NK-92 (cell line): ENCODE data around the gene KIF26A.

ENCODE experiments used
- DNase-seq: peaks from one replicate; lab custom pipeline; 2025; ENCODE audit not compliant: unreplicated experiment; lab: John Stamatoyannopoulos, UW

The KIF26A gene

DNA sequence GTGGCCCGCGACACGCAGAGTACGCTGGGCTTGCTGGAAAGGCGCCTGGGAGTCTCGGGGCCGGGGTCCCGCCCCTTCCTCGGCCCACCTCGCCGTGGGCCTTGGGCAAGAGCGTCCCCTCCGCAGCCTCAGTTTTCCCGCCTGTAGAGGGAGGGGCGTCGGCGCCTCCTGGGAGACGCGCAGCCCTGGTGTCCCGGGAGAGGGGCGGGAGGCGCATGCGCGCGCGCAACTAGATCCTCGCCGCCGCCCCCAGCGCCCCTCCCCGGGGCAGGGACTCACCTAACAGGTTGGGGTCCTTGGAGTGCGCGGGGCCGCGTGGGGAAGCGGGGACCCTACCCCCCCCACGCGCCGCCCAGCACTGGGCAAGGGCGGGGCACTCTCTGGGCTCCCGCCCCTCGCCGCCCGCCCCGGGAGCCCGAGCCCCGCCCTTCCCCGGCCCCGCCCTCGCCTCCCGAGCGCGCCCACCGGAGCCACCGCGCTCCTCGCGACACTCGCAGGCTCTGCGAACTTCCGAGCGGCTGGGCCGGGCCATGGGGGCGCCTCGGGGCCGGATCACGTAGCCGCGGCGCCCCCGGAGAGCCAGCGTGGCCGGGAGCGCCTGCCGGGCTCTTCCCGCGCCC lies at the start of gene KIF26A:
Gene KIF26A, plus strand, starts transcription at position 490 of the 620 bp plus-strand sequence. CDS start 136 bp downstream, outside the sequence.
- no peak for DNase-seq

DNA sequence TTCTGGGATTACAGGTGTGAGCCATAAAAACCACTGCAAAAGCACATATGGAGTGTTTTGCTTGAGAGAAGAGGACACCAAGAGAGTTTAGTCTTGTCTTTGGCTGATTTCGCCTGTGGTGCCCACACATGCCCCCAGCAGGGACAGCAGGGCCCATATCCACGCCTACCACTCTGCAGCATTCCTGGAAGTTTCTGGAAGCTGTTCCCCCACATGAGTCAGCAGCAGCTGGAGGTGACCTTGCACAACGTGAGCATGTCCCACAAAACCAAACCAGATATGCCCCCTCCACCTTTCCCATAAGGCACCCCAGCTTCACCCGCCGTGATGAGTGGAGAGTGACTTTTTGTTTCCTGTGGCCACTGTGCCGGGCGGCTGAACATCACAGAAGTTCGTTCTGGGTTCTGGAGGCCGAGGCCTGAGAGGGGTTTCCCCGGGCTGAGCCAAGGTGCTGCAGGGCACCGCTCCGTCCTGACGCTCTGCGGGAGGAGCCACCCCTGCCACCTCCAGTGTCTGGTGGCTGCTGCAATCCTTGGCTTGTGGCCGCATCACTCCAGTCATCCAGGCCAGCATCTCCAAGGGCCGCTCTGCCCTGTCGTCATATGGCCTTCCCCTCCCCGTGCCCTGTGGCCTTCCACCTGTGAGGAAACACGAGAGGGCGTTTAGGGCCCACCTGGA lies 48.2 kb upstream of the KIF26A start:
- DNase-seq = no peak

DNA sequence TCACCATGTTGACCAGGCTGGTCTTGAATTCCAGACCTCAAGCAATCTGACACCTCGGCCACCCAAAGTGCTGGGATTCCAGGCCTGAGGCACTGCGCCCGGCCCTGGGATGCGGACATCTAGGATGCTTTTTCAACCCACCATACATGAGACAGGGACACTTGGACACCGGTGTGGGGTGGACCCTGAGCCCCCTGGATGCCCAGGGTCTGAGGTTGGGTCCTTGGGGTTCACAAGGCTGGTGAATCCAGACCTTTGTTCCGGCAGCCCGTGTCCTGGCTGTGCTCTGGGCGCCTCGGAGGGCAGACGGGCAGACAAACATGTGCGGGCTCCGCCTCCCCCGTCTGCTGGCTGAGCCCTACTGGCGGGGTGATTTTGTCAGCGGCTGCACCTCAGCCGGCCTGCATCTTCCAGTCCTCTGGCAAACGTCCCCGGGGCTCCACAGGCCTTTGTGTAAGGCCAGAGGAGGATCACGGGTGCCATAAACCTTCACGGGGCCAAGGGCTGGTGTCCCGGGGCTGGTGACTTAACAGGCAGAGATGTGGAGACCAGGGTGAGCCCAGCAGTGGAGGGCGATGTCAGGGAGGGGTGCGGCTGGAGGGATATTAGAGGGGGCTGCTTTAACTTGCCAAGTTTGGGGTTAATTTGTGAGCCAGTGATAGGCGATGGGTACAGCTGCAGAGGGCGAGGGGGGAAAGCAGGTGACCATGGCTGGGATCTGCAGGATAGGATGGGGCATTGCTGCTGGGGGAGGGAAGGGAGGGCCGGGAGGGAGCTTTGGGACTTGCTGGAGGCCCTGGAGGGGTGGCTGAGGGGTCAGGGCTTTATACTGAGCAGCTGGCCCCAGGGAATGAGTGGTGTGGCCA lies 47.1 kb upstream of the KIF26A start:
- DNase-seq = no peak

DNA sequence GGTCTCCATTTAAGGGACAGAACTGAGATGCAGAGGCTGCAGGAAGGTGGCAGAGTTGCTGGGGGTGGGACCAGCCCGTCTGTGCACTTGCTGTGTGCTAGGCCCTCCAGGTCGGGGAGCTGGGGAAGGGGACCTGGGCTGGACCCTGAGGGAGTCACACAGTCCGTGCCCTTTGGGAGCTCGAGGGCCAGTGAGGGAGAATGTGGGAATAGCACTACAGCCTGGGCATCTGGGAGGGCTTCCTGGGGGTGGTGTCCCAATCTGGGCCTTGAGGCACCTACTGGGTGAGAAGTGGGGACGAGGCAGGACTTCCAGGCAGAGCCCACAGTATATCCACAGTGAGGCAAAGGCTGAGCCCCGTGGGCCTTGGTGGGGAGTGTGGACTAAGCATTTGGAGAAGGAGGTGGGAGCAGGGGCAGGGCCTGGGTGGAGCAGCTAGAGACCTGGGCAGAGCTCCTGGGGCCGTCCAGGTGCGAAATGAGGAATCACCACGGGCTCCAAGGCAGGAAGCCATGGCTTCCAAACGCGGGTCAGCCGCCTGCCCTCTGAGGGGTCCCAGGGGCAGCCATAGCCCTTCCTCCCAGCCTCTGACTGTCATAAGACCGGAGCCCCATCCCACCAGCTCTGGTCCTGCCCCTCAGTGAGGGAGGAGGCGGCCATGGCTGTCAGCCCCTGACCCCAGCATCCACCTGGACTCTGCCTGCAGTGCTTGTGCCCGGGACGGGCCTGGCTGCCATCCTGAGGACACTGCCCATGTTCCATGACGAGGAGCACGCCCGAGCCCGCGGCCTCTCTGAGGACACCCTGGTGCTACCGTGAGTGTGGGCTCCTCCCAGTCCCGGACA lies 46.2 kb upstream of the KIF26A start:
- DNase-seq = no peak

DNA sequence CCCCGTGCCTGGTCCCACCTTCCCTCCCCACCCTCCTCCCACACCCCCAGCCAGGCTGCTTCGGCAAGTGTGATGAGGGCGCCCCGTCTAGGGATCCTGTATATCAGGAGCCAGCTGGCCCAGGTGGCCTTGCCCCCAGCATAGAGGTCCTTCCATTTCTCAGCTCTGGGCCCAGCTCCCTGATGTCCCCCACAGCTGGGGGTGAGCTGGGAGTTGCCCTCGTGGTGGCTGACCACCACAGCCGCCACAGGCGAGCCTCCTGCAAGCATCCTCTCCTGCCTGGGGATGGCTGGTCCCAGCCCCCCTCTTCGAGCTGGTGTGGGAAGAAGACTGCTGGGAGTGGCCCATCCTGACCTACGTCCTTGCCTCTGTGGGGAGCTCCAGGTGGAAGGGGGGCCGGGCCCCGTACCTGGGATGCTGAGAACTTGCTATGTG lies 45.4 kb upstream of the KIF26A start:
- DNase-seq = no peak

DNA sequence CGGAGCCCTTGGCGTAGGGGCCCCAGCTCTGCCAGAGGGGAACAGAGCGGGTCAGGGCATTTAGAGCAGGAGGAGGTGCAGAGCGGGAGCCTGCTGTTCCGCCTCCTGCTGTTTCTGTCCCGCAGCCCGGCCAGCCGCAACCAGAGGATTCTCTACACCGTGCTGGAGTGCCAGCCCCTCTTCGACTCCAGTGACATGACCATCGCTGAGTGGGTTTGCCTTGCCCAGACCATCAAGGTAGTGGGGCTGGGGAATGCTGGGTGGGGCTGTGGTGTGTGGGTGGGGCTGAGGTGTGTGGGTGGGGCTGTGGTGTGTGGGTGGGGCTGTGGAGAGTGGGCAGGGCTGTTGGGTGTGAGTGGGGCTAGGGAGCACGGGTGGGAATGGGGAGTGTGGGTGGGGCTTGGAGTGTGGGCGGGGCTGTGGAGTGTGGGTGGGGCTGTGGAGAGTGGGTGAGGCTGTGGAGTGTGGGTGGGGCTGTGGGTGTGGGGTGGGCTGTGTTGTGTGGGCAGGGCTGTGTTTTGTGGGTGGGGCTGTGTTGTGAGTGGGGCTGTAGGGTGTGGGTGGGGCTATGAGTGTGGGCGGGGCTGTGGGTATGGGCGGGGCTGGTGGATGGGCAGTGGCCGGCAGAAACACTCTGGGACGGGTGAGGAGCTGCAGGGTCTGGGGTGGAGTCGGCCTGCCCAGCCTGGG lies 44.9 kb upstream of the KIF26A start:
- DNase-seq = no peak

DNA sequence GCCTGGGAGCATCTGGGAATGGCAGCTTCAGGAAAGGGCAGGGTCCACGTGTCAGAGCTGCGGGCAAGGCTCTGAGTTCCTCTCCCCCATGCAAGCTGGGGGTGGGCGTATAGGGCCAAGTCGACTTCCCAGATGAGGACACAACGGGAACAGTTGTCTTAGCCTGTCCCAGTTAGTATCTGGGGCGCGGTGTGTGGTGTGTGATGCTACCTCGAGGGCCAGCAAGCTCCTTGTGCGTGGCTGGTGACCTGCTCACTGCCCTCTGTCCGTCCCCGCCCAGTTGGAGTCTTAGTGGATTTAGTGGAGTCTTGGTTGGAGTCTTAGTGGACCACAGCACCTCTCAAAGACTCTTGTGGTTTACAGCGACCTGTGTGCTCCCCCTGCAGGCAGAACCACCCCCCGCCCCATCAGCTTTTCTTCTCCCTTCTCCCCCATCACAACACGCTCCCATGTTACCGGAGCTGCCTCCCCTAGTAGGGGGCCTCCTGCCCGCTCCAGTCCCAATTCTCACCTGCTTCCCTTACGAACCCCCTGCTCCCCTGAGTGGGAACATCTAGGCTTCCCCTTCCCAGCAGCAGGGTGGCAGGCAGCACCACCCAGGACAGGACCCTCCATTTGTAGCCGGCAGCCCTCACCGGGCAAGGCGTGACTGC lies 44.2 kb upstream of the KIF26A start:
- no peak for DNase-seq

DNA sequence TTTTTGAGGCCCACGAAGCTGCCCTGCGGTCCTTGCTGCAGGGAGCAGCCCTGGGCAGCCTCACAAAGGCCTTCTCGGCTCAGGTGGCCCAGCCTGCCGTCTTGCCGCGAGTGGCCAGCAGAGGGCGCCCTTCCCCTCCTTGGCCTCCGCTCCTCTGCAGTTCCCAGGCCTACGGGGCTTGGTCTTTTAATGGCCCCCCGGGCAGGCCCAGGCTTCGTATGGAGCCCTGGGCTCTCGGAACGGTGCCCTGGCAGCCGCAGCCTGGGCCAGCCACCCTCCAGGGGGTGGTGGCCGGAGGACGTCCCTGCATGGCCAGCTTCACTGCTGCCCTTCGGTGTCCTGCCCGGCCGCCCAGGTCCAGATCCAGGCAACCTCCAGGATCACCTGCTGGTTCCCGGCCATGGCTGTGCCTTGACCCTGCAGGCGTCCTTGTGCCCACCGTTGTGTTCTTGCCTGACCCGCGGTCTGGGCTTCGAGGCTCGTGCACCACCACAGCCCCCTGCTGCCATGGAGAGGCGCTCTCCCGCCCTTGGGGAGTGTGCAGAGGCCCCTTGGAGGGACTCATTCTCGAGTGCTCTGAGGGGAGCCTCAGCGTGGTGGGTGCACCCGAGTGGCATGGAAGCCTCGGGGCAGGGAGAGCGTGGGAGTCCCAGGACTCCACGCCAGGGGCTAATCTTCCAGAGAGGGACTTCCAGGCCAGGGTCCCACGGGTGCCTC lies 43.5 kb upstream of the KIF26A start:
- DNase-seq = no peak

DNA sequence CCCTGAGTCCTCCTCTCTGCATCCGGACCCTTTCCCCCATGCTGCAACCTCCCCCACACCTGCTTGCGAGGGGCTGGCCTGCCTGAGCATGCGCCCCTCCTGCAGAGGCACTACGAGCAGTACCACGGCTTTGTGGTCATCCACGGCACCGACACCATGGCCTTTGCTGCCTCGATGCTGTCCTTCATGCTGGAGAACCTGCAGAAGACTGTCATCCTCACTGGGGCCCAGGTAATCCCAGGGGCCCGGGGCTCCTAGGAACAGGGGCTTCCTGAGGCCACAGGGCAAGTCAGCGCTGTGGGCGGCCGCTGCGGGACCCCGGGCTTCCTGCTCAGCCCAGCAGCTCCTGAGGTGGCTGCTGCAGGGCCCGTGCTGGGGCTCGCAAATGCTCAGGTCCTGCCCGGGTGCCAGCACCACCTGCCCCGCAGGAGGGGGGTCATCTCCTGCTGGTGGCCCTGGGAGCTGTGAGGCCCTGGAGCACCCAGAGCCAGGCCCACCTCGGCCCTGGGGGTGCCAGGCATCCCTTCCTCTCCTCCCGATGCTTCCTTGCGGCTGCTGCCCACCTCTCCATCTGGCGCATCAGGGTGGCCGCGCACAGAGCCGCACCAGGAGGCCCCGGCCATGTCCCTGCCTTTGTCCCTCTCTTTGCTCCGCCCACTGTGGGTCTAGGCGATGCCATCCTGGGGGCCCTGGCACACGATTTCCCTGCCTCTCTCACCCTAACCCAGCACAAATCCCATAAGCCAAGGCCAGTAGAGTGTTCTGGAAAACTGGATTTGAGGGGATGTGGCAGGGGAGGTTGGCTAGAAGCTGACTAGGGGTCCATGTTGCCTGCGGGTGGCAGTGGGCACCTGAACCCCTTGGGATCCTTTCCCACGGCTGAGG lies 42.7 kb upstream of the KIF26A start:
- DNase-seq = no peak

DNA sequence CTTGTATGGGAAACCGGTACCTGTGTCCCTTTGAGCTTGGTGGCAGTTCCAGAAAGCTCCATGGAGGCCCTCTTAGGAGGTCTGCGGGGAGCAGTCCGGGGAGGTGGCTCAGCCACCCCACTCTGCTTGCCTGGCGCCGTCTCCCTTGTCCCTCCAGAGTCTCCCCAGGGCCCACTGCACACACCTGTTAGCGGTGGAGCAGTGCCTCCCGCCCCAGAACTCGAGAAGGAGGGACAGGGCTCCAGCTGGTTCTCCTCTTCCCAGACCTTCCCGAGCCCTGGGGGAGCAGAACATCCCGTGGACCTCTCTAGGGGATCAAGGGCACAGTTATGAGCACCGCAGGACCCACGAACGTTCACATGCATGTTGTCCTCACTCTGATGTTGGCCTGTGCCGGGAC lies 42.1 kb upstream of the KIF26A start:
- no peak for DNase-seq

DNA sequence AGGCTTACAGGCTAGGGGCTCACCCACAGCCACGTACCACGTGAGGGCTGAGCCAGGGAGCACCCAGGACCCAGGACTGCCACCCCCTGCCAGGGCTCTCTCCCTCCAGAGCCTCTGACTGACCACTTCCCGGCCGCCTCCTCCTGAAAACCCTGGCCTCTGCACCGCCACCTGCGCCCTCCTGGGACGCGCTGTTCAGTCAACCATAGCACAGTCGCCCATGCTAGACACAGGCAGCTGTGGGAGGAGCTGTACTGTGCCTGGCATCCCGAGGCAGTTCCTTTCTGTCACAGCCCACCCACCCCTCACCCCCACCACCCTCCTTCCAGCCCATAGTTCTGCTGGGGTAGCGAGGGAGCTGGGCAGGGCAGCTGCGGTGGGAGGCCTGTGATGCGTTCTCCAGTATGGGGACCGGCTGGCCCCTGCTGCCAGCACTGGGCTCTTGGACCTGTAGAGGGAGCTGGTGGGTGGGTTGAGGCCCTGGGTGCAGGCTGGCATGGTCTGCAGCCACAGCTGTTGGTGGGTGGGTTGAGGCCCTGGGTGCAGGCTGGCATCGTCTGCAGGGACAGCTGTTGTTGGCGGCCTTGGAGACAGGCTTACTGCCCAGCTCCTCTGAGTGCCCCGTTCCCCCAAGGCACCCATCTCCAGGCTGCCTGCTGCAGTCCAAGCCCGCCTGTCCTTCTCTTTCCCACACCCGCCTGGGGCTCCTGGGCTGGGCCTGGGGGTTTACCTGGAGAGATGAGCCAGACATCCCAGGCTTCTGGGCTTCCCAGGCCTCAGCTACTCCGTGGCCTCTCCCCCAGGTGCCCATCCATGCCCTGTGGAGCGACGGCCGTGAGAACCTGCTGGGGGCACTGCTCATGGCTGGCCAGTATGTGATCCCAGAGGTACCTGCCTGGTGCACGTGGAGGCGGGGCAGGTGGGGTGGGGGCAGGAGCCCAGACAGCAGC lies 41.4 kb upstream of the KIF26A start:
- DNase-seq = no peak

DNA sequence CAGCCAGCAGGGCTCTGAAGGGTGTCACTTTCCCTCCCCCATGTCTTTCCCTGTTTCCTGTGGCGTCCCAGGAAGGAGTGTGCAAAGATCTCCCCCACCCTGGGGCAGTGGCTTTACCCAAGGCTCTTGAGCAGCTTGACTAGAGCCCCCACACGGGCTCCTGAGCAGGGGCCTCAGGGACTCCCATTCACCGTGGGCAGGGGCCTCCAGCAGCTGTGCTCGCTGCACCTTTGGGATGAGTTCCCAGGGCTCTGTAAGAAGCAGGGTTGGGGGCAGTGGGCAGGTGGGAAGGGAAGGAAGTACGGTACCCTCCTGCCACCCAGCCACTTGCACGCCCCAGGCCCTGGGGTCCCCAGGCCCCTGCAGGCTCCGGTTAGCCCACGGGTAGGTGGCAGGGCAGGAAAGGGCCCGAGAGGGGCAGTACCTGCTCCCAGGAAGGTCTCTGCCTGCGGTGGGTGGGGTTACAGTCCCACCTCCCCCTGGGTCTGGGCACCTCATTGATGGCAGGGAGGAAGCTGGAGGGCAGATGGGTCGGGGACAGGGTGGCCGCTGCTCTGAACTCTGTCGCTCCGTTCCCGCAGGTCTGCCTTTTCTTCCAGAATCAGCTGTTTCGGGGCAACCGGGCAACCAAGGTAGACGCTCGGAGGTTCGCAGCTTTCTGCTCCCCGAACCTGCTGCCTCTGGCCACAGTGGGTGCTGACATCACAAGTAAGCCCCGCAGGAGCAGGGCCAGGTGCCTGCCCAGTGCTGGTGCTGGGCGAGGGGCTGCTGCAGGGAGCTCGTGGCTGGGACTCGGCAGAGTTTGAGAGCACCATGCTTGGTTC lies 39.9 kb upstream of the KIF26A start:
- no peak for DNase-seq

DNA sequence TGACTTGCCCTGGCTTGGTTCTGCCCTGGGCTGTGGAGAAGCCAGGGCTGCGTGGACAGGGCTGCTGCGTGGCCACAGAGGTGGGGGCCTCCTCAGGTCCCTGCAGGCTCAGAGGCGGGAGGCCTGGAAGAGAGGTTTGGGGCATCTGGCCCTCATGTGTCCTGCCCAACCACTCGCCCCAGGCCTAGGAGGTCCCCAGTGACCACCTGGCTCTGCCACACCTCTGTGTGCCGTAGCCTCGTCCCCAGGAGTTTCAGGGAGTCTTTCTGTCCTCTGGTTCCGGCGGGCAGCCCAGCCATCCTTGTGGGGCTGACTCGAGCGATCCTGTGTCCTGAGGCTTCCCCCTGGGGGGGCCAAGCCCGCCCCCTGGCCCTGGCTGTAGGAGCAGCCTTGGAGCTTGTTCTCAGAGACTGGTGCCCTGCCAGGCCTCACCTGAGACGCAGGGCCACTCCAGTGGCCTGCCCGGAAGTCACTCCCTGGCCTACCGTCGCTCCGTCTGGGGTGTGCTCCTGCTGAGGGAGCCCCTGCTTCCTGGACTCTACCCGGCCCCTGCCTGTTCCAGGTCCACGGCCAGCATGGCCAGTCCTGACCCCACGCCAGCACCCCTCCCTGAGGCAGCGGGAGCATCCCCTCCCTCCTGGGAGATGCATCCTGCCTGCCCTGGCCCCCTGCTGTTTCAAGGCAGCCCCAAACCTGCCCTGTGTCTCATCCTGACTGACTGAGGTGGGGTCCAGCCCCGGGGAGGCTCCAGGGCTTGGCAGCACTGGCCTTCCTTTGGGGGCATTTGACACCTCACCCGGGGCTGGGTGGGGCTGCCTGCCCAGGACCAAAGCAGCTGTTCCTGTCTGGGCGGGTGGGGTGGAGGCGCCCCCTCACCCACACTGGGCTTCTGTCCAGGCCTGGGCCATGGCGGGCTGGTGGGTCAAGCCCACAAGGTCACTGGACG lies 39.0 kb upstream of the KIF26A start:
- no peak for DNase-seq

DNA sequence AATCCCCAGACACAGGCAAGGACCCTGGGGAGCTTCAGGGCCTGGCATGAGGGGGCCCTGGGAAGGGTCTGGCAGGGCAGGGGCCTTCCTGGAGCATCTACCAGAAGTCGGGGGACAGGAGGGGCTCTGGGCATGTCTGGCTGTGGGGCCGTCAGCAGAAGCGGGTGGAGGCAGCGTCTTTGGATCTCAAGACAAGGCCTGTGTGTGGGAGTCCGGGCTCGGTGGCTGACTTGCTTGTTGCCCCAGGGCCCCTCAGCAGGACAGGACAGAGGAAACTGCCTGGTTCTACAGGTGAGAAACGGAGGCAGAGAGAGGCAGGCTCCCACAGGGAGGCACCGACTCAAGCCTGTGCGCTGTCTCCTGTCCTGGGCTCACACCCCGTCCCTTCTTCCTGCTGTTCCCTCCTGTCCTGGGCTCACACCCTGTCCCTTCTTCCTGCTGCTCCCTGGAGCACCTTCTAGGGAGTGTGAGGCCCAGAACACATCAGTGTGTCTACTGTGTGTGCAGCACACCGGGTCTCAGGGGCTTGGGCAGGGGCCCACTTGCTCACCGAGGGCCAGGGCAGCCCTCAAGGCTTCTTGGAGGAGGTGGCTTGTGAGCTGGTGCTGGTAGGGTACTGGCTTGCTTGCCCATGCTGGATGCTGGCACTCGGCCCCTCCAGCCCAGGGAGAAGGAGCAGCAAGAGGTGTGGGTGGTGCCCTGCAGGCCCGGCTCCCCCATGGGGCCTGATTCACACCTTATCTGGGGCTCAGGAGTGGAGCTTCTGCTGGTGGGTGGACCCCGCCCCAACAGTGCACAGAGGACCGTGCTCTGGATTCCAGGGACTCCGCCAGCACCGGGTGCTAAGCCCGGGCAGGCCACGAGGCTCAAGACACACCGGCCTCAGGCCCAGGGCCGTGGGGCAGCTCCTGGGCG lies 38.0 kb upstream of the KIF26A start:
- DNase-seq = no peak
